GM19239 (cell line): ENCODE results near the gene TEF.
"Not testable (repeated sequence)": the region's sequence is repeated elsewhere in the genome, so short reads cannot be mapped to it uniquely, and the experiment has no call there.

Source experiments
- DNase-seq: peaks from one replicate; pipeline ENCODE4 v3.0.0; 2011; ENCODE audit warnings: low spot score; ENCODE audit not compliant: insufficient read length
- FAIRE-seq: peaks from 2 replicates; lab custom pipeline; 2011; peaks lifted over from hg19 to GRCh38; lab: Jason Lieb, UNC

Gene TEF

DNA sequence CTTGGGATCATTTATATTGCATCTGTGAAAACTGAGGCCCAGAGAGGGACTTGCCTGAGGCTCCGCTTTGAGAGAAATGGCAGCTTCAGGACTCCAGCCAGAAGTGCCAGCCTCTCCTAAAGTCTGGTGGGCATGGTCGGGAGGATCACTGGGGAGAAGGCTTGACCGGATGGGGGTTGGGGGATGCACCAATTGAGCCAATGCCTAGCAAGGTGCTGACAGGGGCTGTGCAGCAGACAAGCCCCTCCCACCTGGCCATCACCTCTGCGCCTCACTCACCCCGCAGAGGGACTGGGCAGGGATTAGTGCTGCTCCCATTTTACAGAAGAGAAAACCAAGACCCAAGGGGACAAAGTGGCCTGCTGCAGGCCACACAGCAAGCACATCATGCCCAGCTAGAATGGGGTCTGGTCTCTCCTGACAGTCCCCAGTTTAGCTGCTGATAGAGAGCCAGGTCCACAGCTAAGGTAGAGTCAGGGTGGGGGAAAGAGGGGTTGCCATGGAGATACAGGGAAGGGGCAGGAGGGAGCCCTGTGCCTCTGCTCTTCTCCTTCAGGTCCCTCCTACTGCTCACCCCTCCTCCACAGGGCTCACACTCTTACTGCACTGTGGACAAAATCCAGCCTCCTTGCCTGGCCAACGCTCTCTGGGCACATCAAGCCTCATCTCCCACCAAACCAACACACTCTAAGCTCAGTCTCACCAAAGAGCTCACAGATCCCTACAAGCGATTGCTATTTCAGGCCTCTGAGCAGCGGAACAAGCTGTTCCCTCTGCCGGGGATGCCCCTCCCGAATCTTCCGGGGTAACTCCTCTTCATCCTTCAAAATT lies 29.5 kb downstream of the TEF start:
- DNase-seq (no peak), FAIRE-seq (no peak)

DNA sequence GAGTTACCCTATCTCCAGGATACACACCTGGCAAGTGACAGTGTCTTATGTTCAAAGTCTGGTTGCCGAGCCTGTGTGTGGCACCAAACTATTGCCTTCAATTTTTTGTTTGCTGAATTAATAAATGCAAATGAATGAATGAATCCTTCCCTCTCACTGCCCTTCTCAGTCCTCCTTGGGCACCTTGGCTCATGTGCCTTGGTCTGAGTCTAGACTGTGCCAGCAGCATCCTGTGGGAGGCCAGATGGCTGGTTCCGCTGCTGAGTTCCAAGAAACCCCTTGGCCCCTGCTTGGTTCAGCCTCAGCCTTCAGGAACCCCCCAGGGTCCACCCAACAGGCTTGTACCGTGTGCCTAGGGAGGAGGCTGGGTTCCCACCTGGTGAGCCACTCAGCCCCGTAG lies 33.8 kb downstream of the TEF start:
- FAIRE-seq (no peak), DNase-seq (no peak)

DNA sequence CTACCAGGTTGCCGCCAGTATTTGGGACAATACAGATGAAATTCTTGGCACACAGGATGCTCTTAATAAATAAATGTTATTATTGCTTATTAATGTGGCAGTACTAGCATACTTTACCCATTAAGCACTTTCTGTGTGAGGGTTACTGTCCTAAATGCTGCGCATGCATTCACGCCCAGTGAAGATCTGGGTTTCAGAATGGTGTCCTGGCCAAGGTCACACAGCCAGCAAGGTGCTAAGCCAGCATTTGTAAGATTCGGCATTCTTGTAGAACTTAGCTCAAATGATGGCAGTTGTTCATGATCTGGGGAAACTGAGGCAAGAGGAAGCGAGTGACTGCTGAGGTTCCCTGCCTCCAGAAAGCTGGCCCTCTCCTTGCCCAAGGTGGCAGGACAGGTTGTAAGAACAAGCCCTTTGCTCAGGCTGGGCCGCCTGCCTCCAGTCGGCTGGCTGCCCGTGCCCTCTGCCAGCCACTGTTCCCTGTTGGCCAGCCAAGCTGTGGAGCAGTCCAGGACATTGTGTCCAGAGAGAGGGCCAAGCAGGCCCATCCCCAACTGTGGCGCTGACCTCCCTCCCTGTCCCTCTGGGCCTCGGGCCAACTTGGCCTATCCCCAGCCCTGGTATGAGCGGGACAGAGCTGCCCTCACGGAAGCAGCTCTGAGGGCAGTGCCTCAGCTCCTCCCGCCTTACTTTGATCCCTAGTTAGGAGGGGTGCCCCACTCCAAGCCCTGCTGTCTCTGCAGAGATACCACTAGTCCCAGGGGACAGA lies 36.1 kb downstream of the TEF start:
- DNase-seq = no peak

DNA sequence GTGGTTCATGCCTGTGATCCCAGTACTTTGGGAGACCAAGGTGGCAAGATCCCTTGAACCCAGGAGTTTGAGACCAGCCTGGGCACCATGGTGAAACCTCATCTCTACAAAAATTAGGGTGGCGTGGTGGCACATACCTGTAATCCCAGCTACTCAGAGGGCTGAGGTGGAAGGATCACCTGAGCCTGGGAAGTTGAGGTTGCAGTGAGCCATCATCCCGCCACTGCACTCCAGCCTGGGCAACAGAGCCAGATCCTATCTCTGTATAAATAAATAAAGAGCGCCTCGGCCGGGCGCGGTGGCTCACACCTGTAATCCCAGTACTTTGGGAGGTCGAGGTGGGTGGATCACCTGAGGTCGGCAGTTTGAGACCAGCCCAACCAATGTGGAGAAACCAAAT lies 37.0 kb downstream of the TEF start:
- no peak for DNase-seq
- FAIRE-seq = no peak

More for the DNA sequence above, 36.1 kb downstream of the TEF start:
- FAIRE-seq = no peak

DNA sequence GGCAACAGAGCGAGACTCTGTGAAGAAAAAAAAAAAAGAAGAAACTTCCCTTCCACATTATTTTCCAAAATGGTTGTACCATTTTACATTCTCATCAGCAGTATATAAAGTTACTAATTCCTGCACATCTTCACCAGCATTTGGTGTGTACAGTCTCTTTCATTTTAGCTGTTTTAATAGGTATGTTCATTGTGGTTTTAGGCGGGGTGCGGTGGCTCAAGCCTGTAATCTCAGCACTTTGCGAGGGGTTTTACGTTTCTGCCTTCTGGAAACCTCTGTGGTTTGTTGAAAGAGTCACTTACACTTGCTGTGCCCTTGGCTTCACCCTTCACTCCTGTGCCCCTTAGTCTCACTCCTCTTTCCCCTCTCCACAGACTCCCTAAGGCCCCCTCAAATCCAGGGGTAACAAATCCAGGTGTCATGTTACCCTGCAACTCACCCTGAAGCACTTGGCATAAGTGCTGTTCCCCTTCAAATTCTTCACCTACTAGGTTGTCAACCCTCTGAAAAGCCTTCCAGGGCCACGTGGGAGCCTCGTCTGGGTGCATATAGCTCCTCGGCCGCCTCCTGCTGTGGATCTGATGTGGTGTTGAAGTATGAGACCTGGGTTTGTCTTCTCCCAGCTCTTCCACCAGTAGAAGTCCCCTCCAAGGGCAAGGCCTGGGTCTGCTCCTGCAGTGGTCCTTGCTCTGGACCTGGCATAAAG lies 44.1 kb downstream of the TEF start:
- FAIRE-seq = peak; percentile 74
- DNase-seq = no peak

DNA sequence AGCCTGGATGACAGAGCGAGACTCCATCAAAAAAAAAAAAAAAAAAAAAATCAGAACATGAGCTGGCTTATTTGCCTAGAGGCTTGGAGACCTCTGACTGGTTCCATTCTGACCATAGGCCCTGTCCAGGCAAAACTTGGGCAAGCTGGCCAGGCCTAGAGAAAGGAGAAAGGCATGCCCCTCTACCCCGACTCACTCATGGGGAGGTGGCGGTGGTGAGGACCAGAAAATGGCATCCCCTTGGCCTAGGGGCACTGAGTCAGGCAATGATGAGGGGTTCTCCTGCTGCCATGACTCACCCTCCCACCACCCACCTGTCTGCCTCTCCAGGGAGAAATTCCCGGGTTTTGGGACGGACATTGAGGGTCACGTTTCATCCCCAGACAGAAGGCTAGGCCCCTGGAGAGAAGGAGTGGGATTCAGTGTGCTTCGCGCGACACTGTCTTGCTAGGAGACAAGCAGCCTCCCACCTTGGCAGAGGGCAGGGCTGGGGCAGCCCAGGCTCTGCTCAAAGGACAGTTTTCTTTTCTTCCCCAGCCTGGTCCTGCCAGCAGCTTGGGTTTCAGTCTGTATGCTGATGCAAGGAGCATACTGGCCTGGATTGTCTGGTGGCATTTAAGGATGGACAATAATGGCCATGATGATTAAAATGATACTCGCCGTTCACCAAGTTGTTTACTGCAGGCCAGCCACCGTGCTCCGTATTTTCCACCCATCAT lies 47.6 kb downstream of the TEF start:
- no peak for DNase-seq
- no peak for FAIRE-seq

DNA sequence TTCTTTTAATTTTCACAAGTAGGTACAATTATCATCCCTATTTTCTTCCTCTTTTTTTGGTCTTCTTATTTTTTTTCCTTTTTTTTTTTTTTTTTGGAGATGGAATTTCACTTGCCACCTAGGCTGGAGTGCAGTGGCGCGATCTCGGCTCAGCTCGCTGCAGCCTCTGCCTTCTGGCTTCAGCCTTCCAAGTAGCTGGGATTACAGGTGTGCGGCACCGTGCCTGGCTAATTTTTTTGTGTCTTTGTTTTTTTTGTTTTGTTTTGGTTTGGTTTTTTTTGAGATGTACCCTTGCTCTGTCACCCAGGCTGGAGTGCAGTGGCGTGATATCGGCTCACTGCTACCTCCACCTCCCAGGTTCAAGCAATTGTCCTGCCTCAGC lies 48.2 kb downstream of the TEF start:
- DNase-seq (no peak), FAIRE-seq (no peak)

DNA sequence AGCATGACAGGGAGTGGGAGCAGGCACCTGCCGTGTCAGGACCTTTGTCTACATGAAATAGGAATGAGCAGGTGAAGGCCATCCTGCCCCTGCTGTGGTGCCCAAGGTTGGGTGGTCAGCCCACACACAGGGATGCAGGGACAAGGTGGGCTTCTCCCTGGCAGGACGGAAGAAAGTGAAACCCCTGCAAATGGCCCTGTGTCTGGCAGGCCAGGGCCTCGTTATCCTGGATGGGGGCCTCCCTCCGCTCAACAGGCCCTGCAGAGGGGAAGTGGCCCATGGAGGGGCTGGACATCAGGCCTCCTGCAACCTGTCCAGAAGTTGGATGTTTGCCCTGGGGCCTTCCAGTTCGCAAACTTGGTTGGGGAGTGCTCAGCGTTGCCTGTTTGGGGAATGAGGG lies 49.9 kb downstream of the TEF start:
- DNase-seq (no peak), FAIRE-seq (no peak)

DNA sequence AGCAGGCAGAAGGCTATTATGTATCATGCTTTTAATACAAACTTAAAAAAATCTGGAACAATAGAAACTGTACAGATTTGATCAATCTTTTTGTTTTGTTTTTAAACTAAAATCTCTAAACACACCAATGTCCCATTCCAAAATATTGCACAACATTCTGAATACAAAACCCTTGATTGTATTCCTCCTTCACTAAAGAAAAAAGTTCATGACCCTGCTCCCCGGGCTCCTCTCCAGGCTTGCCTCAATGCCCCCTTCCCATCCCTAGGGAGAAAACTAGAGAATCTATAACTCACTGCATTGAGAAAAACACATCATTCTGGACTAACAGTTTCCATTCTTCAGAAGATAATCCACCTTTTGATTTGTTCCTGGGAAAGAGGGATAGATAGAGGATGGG lies 51.7 kb downstream of the TEF start:
- not testable (repeated sequence) for FAIRE-seq, DNase-seq

DNA sequence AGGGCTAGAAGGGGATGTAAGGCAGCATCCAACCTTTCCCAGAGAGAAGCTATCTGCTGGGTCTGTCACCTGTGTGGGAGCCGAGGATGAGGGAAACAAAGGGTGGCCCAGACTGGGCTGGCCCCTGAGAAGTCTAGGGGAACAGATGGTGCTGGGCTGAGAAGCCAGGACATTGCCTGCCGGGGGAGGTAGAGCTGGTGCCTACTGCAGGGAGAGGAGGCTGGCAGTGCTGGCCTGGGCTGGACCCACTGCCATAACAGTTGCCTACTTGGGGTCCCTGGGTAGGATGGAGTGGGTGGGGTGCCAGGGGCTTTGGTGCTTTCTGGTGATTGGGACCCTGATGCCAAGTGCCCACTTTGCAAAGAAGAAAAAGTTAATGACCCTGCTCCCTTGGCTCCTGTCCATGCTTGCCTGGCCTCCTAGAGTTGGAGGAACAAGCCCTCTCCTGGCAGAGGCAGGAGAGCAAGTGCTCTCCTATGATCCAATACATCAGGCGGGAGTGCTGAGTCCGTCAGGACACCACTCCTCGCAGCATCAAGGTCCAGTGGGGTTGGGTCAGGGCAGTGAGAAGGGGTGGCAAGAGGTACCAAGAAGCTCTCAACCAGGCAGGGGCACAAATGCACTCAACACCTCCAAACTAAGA lies 52.7 kb downstream of the TEF start:
- not testable (repeated sequence) for FAIRE-seq, DNase-seq

DNA sequence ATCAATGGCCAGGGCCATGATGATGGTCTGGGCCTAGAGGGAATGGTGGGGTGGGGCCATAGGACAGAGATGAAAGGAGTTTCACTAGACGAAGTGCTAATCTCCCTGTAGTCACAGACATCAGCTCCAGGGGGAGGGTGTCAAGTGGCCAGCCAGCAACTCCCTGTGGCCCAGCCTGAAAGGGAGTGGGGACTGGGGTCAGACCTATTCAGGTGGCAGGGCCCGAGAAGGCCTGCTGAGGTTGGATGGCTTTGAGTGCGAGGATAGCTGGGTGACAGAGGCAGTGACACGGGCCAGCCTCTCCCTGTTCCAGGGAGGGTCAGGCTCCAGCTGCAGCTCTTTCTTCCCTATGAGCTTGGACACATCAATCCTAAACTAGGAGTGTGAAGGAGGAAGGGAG lies 53.8 kb downstream of the TEF start:
- FAIRE-seq (no peak), DNase-seq (no peak)

DNA sequence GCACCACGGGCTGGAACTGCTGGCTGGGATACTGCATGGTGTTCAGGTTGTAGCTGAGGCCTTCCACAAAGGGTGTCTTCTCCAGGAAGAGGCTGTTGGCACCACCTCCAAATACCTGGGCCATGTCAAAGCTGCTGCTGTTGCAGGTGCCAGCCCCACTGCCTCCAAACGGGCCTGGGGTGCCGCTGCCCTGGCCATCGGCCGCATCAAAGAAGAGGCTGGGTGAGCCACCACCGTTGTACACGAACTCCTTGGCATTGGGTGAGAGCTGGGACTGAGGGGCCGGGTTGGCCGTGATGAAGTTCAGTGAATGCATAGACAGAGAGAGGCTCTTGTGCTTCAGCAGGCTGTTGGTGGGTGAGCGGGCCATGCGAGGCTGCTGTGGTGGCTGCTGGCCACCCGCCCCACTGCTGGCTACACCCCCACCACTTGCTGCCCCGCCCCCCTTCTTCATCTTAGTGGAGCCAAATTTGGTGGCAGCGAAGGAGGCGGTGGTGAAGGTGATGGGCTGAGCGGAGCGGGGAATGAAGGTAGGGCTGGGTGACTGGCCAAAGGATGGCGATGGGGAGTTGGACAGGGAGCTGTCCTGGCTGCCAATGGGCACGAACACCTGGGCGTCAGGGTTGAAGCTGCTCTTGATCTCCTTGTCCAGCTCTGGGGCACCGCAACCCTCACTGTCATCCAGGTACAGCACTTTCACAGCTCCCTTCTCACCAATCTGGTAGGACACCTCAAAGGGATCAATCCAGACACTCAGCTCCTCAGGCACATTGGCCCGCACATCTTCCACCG lies 54.8 kb downstream of the TEF start:
- FAIRE-seq = no peak
- DNase-seq = no peak

DNA sequence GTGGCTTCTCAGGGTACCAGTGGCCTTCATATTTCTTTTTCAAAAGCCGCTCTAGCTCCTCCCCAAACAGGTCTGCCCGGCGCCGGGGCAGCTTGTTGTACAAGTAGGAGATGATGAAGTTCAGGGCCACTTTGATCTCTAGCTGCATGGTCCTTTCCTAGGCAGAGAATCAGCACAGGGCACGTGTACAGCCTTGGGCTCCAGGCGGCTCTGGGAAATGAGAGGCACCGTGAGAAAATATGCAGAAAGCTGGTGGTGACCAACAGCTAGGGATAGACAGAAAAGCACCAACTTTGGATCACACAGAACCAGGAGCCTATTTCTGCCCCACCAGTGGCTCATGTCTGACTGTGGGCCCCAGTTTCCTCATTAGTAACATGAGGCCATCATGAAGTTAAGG lies 55.5 kb downstream of the TEF start:
- FAIRE-seq (no peak), DNase-seq (no peak)

DNA sequence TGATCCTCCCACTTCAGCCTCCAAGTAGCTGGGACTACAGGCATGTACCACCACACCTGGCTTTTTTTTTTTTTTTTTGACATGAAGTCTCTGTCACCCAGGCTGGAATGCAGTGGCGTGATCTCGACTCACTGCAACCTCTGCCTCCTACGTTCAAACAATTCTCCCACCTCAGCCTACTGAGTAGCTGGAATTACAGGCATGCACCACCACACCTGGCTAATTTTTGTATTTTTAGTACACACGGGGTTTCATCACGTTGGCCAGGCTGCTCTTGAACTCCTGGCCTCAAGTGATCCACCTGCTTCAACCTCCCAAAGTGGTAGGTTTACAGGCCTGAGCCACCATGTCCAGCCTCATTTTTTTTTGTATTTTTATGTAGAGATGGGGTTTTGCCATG lies 58.8 kb downstream of the TEF start:
- not testable (repeated sequence) for FAIRE-seq, DNase-seq

DNA sequence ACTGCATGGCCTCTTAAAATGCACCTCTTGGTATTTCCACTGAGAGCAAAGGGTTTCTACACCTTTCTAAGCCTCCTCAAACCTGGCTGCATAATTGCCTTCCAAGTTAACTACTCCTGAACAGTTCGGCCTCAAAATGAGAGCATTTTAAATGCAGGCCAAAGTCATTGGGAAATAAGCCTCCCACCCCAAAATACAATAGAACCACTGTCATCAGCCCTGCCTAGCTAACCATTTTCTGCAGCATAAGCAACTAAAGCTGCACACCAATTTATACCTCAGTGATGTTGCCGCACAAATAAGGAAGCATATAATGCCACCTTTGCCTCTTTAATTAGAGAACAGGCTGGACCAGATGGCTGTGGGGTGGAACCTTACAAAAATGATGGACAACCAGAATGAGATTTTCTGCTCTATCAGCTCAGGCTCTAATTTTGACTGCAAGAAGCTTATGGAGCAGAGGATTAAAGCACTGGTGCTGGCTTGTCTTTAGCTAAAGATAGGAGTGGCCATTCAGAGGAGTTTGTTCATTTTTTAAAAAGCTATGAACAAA lies 60.6 kb downstream of the TEF start:
- DNase-seq (no peak), FAIRE-seq (no peak)

DNA sequence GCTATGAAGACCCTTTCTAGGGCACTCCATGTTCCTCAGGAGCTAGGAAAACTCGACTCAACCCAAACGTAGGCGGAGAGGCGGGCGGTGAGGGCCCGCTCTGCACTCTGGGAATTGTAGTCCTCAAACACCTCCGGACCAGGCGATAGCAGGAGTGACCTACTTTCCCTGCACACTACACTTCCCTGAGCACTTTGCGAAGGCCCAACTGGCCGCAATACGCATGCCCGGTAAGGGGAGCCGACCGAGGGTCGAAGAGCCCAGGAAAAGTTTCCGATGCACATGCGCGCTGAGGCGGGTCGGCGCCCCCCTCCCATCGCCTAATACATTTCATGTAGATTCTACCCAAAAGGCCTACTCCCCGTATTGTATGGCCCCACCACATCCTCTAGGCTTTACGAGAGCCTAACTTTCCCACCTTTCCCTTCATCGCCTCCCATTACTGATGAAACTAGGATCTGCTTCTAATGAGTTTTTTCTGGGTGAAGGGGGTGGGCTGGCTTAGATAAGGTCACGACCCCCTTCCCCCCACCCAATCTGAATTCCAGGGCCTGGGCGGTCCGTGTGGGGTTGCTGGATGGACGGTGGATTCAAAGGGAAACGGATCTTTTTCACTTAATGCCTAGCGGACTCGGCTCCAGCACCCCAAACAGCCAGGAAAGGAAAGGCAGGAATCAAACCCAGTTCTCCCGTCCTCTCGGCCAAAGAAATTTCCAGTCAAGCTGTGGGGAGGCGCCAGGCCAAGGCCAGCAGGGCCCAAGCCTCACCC lies 62.8 kb downstream of the TEF start:
- DNase-seq (peak; percentile 81), FAIRE-seq (peak; percentile 98)

DNA sequence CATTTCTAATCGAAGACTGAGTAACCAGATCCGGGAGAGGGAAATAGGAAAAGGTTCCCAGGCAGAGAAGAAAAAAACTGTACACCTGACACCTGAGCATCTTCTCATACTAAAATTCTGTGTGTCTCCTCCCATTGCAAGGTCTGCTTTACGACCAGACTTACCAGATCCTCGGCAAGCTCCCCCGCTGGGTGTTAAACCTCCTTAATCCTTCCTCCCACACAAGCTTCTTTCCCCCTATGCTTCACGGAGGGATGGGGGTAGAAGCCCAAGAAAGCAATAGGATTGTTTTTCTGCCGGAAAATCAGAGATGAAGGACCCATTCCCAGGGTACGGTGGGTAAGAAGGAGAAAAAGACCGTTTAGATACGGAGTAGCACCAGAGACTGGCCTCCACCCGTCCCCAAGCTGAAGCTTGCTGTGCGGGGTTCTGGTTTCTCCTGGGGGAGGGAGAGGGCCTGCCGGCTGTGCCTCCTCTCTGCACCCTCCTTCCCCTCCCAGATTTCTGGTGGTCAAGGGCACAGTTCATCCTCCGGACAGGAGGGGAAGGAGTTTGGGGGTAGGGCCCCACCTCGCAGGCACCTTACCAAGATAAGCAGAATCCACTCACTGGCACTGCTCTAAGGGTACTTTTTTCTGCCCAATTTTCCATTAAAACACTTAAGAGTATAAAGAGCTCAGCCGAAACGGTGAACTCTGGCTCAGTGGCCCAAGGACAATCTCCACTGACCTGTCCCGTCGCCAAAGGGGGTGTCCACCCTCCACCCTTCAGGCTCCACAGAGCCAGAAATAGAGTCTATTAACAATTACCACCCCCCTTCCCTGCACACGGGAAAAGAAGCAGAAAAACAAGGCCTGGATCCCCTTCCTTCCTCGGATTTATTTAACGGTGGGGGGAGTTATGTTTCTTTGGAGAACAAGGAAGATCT lies 63.7 kb downstream of the TEF start:
- DNase-seq = no peak
- FAIRE-seq = peak; percentile 83
